Nucleus accumbens (tissue), 56 donors: ENCODE measurements around the gene ESRRB.

Experiments
- DNase-seq, 56 donors: peaks; one replicate each; lab custom pipeline; 2025; lab: John Stamatoyannopoulos, UW

Gene ESRRB

DNA sequence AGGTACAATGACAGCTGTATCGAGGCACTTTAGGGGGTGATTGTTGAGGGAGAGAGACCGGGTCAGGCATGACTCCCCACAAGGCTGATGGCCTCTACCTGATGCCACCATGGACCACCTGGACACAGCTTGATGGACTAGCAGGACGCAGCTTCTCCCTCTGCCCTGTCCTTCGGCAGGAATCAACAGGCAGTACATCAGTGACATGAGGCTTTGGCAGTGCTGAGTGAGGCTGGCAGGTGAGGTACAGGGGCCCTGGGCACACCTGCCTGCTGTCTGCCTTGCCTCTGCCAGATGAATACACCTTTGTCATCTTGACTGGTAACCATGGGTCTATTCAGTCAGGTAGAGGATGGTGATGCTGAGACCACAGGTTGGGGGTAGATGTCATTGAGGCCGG, 25.3 kb upstream of the ESRRB start:
- DNase-seq: no peak

DNA sequence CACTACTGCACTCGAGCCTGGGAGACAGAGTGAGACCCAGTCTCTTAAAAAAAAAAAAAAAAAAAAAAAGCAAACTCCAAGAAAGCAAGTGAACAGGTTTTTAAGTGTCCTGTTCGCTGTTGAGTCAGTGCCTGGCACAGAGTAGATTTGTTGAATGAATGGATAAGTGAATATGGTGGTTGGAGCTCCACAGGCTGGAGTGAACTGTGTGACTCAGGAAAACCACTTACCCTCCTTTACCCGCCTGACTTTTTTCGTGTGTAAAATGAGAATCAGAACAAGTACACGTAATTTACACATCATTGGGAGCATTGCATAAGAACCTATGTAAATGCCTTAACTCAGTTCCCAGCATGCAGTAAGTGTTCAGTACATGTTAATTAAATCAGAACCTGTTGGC, 24.0 kb upstream of the ESRRB start:
- DNase-seq: no peak

DNA sequence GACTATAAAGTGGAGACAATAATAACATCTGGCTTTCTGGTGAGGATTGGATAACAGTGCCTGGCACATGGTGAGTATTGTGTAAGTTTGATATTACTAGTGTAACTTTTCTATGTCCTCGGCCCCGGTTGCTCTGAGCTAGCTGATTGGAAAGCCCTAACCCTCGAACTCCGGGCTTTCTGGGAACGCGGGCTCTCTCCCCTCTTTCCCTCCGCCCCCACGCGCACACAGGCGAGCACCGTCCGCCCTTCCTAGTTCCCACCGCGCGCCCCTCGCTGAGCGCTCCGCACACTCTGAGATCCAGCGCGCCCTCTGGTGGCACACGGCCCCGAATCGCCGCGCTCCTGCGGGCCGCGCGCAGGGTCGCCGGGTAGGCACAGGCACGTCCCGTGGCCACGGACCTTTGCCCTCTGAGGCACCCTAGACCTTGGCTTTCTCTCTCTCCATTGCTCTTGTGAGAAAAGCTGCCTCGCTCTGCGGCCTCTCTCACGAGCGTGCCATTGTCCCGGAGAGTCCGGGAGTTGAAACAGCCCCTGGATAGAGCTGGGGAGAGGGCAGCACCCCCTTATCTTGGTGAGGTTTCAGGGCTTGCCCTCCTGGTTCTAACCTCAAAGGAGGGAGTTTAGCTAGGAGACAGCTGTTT, 23.2 kb upstream of the ESRRB start:
- DNase-seq: peak in 28 of 56 donors; percentile 5 to 70 (median 14)

DNA sequence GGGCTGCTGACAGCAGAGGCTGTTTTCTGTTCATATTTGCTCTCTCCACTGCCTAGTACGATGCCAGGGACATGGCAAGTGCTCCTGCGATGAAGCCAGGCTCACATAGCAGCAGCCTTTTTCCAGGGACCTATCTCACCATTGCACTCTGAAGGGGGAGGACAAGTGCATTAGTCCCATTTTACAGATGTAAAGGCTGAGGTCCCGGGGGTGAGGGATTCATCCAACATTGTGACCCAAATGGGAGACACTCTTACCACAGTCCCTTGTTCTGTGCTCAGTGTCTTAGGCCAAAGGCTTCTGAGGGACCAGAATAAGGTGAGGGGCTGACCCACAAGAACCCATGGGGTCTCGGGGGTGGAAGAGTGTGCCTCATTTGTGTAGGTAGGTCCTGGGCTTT, 21.6 kb upstream of the ESRRB start:
- DNase-seq: no peak

DNA sequence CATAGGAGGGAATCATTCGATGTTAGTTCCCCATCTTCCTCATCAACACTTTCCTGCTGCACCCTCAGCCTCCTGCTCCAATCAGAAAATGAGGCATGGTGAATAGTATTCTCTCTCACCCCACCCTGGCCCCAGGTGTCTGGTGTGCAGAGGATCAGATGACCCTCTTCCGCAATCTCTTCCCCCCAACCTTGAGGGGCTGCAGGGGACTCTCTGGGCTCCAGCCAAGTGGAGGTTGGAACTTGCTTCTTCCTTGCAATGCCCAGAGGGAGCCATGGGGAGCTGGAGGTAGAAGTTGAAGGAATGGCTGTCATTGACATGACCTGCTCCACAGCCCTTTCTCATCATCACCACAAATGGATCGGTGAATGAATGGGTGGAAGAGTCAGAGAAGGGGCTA, 20.2 kb upstream of the ESRRB start:
- DNase-seq: no peak

DNA sequence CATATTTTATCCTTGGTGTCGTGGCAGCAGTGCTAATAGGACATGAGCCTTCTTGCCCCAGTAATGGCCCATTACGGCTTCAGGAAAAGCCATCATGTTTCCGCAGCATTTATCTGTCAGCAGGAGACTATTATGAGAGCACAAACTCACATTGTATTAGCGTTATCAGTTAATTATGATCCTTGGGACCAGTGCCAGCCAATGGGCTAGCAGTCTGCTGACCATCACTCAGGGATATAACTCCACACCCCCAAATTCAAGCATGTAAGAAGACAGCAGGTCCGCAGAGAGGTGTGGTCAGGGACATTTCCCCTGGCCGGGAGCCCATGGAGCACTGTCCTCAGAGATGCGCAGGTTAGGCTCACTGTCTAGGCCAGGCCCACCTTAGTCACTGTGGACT, 4.9 kb upstream of the ESRRB start:
- no peak for DNase-seq

DNA sequence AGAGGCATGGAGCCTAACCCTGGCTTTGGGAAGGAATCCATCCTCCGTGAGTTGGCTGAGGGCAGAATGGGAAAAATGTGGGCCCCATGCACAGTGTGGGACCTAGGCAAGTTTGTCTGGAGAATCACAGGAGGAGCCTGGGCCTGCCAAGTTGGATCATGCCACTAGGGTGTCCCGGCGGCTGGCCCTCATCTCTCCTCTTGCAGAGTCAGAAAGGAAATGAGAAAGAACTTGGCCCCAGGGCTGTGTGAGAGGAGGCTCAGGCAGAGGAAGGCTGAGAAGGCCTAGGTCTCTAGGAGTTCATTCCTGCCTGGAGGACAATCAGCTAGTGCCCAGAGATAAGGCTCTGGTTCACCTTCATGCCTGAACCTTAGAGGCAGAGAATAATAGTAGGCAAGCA, 2.5 kb upstream of the ESRRB start:
- DNase-seq: no peak

DNA sequence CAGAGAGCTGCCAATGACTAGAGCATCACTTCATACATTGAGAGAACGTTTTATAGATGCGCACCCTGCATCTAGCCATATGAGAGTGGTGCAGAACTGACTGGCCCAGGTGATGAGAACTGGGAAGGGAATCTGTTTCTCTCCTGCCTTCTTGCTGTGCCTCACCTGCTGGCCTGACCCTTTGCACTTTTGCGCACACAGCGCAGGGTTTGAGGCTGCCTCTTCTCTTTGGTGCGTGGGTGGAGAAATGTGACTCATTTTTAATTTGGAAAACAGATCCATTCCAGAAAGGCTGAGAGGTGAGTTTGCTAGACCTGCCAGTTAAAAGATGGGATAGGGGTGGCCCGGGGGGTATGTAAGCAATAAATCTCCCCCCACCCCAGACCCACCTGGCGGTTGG, 453 bp upstream of the ESRRB start:
- DNase-seq: peak in 7 of 56 donors; percentile 4 to 32 (median 7)

DNA sequence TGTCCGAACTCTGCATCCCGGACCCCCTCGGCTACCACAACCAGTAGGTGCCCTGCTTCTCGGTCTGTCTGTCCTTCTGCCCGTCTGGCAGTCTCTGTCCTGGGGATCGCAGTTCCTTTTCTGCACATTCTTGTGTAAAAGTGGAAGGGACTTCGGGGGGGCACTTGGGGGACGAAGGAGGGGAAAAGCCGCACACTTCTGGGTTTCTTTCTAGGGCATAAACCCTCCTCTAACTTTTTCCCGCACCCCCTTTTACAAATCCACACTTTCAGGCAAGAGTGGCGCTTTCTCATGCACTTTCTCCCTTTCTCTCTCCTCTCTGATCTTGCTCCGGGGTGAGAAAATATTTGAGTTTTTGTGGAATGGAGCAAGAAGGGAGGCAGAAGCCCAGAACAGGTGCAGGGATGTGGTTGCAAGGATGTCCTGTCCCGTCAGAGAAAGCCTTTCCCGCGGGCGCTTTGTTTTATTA, 506 bp downstream of the ESRRB start:
- DNase-seq: no peak

DNA sequence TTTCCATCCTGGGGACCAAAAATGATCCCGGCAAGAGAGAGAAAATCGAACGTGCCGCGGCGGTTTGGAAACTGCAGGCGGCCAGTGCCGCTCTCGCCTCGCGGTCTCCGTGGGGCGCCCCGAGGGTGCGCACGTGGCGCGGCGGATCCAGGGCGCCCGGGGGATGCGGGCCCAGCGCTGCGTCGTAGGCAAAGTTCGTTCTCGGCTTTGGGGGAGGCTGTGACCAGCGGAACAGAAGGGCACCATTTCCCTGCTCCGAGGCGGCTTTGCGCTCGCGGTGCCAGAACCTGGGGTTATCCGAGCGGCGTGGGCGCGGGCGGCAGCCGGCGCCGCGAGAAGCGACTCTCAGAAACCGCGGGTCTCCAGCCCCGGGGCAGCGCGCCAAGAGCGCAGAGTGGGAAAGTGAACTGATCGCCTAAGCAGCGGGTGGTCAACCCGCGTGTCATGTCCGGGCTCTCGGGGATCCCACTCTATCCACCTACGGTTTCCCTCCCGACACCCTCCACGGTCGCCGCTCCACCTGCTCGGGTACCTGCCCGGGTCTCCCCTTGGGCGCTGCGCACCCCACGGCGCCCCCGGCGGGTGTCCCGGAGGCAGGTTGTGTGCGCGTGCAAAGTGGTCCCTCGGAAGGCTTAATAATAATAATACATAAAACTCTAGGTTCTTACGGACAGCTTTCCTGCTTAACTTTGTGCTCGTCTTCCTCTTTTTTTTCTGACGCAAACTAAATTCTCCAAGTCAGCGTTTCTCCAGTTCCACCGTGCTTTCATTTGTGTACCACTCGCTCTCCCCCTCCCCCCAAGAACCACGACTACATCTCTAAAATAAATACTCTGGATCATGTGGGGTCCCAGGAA, 1.2 kb downstream of the ESRRB start:
- no peak for DNase-seq

DNA sequence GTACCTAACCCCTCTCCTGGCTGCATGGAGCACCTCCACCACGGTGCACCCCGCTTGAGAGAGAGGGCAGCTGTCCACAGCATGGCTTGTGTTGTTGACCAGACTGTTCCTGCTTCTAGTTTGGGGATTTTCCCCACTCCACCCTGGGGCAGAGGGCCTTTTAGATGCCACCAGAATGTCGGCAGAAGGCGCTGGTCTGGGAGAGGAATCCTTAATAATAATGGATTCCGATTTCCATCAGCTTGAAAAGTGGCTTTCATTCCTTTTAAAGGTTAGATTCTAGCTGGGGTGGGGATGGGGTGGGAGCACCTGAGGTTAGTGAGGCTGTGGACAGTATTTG, 1.8 kb downstream of the ESRRB start:
- no peak for DNase-seq

DNA sequence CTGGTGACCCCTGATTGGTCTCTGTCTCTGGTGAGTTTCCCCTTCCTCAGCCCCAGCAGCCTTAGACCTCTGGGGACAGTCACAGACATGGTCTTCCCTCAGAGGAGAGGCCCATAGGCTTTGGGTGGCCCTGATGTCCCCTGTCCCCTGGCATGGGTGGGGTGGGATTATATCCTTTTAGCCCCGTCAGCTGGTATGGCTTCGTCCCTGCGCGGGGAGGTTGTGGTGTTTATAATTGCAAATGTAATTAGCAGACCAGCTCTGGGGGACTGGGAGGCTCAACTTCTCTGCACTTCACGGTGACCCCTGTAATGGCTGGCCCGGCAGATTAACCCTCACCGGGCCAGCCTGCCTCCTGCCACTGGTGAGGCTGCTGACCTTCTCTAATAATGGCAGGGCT, 5.1 kb downstream of the ESRRB start:
- no peak for DNase-seq

DNA sequence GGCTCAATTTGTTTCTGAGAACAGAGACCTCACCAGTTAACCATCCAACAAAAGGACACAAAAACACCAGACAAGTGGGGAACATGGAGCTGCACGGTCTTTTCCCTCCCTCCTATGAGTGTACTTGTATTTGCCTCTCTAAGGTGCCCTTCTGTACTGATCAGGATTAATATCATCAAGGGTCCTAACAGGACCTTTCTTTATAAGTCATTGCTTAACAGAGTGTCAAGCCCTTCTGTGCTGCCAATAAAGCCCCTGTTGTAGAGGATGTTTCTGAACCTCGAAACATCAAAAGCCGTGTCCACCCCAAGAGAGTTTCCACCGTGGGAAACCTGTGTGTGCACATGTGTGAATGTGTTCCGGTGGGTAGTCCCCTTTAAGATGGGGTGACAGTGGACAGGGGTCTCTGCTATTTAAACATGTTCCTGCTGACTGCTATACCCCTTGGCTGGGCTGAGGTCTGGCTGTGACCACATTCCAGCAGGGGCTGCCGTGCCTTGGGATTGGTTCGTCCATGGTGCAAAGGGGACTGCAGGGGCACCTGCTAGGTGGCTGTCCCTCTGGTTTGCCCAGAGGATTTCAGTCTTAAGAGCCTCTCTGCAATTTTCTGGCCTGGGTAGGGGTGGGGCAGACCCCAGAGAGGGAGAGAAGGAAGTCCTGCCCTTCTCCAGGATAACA, 6.0 kb downstream of the ESRRB start:
- no peak for DNase-seq

DNA sequence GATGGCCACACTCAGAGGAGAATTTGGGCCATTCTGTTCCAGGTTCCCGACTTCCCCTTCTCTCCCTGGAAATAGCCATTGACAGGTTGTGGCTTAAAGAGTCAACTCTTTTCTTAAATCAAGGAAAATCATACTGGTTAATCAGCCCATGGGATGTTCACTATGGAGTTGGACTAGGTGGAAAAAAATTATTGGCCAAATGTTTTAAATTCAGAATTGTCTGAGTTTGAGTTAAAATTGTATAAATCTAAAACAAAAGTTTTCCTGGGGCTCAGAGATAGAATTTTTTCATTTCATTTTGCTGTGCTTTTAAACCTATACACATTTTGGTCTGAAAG, 6.5 kb downstream of the ESRRB start:
- no peak for DNase-seq

DNA sequence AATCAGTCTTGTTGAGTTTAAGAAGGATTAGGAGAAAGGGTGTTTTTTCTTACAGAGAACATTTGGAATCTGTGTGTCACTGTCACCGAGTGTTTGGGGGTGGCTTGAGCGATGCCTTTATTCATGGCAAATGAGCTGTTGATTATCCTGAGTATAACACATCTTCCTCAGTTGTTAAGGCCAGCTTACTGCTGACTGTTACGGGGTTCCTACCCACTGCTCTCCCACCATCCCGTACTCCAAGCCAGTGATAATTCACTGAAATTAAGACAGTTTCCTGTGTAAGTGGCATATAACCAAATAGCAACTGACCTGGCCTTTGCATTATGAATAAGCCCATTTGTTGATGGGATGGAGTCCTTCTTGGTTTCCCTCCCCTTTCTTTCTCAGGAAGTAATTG, 9.5 kb downstream of the ESRRB start:
- peak in 3 of 56 donors; percentile 3 to 7 (median 4) for DNase-seq

DNA sequence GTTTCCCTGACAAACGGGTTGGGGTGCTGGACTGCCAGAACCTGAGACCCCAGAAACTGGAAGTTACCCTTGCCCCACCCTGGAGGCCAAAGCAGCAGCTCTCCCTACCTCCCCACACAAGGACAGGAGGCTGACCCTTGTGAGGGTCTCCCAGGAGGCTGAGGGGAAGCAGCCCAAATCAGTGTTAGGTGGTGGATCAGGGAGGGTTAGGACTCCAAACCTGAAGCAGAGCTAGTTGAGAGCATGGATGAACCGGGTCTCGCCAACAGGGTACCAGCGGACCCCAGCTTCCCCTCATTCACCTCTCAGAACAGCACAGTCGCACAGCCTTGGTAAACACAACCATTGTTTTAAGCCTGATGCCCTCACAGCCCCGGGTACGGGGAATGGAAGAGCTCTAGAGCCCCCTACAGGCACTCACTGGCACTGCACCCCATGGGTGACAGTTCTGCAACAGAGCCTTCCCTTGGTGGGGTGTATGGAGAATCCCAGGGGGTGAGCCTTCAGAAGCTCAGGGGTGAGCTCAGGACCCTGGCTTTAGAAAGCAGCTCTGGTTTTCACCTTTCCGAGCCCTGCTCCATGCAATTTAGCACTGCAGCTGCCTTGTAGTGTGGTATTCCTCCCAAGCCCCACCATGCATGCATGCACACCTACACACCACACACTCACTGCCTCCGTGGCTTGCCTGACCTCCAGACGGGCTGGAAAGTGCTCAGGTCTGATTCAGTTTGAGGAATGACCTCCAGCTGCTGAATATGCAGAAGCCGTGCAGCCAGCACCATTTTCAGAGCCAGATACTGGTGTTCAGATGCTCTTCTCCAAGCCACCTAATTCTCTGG, 11.2 kb downstream of the ESRRB start:
- peak in 49 of 56 donors; percentile 6 to 83 (median 47) for DNase-seq

DNA sequence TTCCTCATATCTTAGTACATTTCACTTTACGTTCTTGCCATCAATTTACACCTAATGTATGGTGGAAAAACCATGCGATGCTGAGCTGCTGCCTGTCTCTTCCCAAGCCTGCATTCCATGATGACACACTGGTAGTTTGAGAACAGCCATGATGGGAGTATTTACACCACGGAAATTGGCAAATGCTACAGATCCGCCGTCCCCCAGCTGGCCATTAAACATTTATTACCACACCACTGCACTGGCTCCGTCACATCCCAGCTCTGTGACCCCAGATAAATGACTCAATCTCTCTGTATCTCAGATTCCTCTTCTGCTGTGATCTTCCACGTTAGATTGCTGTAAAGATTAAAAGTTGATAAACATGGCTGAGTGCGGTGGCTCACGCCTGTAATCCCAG, 13.9 kb downstream of the ESRRB start:
- no peak for DNase-seq

DNA sequence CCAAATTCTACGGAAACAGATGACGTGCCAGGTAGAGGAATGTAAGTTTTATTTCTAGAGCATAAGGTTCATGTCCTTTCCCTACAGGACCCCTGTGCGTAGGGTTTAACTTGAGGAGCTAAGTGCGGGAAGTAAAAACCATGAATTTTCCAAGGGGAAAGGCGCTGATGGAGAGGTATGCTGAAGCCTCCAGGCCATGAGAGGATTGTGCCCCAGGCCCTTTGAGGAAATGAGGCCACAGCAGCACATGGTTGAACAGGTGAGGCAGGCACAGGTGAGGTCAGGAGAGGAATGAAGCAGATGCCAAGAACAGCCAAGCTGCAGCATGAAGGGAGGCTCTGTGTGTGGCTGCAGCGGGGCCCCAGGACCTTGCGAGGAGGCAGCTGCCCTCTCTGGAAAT, 14.7 kb downstream of the ESRRB start:
- DNase-seq: no peak

DNA sequence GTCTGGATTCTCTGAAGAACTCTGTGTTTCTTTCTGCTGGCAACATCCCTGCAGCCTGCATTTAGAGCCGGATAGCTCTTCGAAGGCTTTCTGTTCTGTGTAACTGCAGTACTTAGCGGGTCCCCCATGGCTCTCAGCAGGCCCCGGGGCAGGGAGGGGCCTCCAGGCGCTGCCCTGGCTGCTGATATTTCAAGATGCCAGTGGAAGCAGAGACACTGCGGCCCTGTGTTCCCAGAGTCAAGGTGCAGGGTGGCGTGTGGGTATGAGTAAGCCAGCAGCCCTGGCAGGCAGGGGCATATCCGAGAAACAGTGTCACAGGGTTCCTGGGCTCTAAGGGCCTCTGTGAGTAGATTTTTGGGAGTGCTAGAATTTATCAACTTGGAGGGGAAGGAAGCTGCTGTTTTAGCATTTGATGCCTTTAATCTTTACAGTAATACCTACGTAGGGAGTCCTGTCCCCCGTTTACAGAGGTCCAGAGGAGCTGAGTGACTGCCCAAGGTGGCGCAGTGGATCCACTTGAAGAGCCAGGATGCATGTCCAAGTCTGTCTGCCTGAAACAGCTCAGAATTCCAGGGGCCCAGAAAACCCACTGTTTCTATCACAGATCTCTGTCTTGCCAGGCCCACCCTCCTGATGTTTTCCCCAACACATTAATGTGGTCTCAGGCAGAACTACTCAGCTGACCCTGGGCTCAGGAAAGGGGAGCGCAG, 16.2 kb downstream of the ESRRB start:
- DNase-seq: peak in 1 of 56 donors; percentile 2

DNA sequence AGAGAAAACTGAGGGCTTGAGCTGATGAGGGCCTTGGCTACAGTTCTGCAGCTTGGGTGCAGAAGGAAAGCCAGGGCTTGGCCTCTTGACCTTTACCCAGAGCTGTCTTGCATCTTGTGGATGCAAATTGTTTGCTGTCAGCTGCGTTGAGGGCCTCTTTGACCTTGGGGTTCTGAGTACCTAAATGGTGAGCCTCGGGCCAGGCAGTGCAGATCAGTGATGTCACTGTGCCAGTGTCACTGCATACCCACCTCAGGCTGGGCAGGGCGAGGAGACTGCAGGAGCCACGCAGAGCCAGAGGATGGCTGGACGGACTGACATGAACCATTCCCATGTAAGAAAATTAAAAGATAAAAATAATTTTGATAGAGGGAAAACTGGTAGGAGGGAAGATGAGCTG, 18.6 kb downstream of the ESRRB start:
- no peak for DNase-seq
